HepG2 (cell line): ENCODE results near the gene PTPA. TPM values are rescaled to one million over a fixed set of nuclear protein-coding genes. Genes with fewer than 3 reads are reported as not detected.

Experiments
- ARNT ChIP-seq: fragments of 450-650 bp; IDR thresholded peaks from 2 replicates; pipeline ENCODE4 v1.6.1; 2017
- ATAD3A ChIP-seq: sonication (generic); formaldehyde crosslinking; IDR thresholded peaks from 2 replicates; pipeline ENCODE4 v1.4.0; 2020; ENCODE audit warnings: missing genetic modification reagents
- ESRRA ChIP-seq: sonication (generic); formaldehyde crosslinking; IDR thresholded peaks from 2 replicates; pipeline ENCODE4 v1.5.1; 2020; ENCODE audit warnings: mild to moderate bottlenecking, low read depth, missing genetic modification reagents
- FLYWCH1 ChIP-seq: sonication (generic); formaldehyde crosslinking; IDR thresholded peaks from 2 replicates; pipeline ENCODE4 v1.8.1; 2023; ENCODE audit warnings: mild to moderate bottlenecking, missing genetic modification reagents
- HNF4A ChIP-seq: sonication (generic); formaldehyde crosslinking; IDR thresholded peaks from 2 replicates; pipeline ENCODE4 v1.4.0; 2020; ENCODE audit warnings: missing genetic modification reagents
- HNF4G ChIP-seq, 2 experiments: sonication (generic) in 1 of 2; formaldehyde crosslinking in 1 of 2; IDR thresholded peaks; 2 replicates each; pipeline versions ENCODE4 v1.4.0 to v1.6.1; 2011 to 2020; ENCODE audit warnings: borderline replicate concordance in 2 of 2, low read depth in 2 of 2, mild to moderate bottlenecking in 2 of 2, low read length in 1 of 2, missing genetic modification reagents in 1 of 2, moderate library complexity in 1 of 2
- HNRNPUL1 ChIP-seq: fragments of 200-400 bp; formaldehyde crosslinking; IDR thresholded peaks from 2 replicates; pipeline ENCODE4 v1.6.1; 2017; ENCODE audit warnings: low read depth, mild to moderate bottlenecking, low read length, moderate library complexity
- HOXD1 ChIP-seq: sonication (generic); formaldehyde crosslinking; IDR thresholded peaks from 2 replicates; pipeline ENCODE4 v1.5.0; 2020; ENCODE audit warnings: missing genetic modification reagents
- MAF1 ChIP-seq: sonication (generic); formaldehyde crosslinking; IDR thresholded peaks from 2 replicates; pipeline ENCODE4 v1.5.0; 2020; ENCODE audit warnings: missing genetic modification reagents, borderline replicate concordance
- MBD4 ChIP-seq: IDR thresholded peaks from 2 replicates; pipeline ENCODE4 v1.6.1; 2012; ENCODE audit warnings: low read length, inconsistent platforms, borderline replicate concordance
- MIXL1 ChIP-seq: IDR thresholded peaks from 2 replicates; pipeline ENCODE4 v1.6.1; 2016
- MTA1 ChIP-seq: sonication (generic); formaldehyde crosslinking; IDR thresholded peaks from 2 replicates; pipeline ENCODE4 v1.4.0; 2020; ENCODE audit warnings: missing genetic modification reagents, mild to moderate bottlenecking, borderline replicate concordance
- MTF1 ChIP-seq: sonication (generic); formaldehyde crosslinking; IDR thresholded peaks from 2 replicates; pipeline ENCODE4 v1.5.0; 2020; ENCODE audit warnings: missing genetic modification reagents
- NR2F6 ChIP-seq, 2 experiments: IDR thresholded peaks; 2 replicates each; pipeline ENCODE4 v1.6.1; 2016; ENCODE audit warnings: antibody characterized with exemption in 1 of 2, mild to moderate bottlenecking in 1 of 2
- STAT5B ChIP-seq: sonication (generic); formaldehyde crosslinking; IDR thresholded peaks from 2 replicates; pipeline ENCODE4 v1.4.0; 2020; ENCODE audit warnings: missing genetic modification reagents
- XBP1 ChIP-seq: sonication (generic); formaldehyde crosslinking; IDR thresholded peaks from 2 replicates; pipeline ENCODE4 v1.5.0; 2020; ENCODE audit warnings: missing genetic modification reagents
- ZBTB38 ChIP-seq: sonication (generic); formaldehyde crosslinking; IDR thresholded peaks from 2 replicates; pipeline ENCODE4 v1.5.1; 2020; ENCODE audit warnings: mild to moderate bottlenecking, missing genetic modification reagents
- ZMAT3 ChIP-seq: sonication (generic); formaldehyde crosslinking; conservative IDR thresholded peaks from 2 replicates; pipeline ENCODE4 v1.7.0; 2021; ENCODE audit warnings: missing genetic modification reagents
- ZMYM4 ChIP-seq: sonication (generic); formaldehyde crosslinking; IDR thresholded peaks from 2 replicates; pipeline ENCODE4 v1.8.1; 2023; ENCODE audit warnings: mild to moderate bottlenecking, missing genetic modification reagents
- ZNF143 ChIP-seq: sonication (generic); formaldehyde crosslinking; IDR thresholded peaks from 2 replicates; pipeline ENCODE4 v1.4.0; 2020; ENCODE audit warnings: missing genetic modification reagents
- ZNF17 ChIP-seq: sonication (generic); formaldehyde crosslinking; IDR thresholded peaks from 2 replicates; pipeline ENCODE4 v1.5.0; 2020; ENCODE audit warnings: mild to moderate bottlenecking, missing genetic modification reagents
- ZNF773 ChIP-seq: sonication (generic); formaldehyde crosslinking; IDR thresholded peaks from 2 replicates; pipeline ENCODE4 v1.4.0; 2020; ENCODE audit warnings: missing genetic modification reagents, borderline replicate concordance
- ZSCAN31 ChIP-seq: sonication (generic); formaldehyde crosslinking; IDR thresholded peaks from 2 replicates; pipeline ENCODE4 v1.5.0; 2020; ENCODE audit warnings: low read depth, mild to moderate bottlenecking, missing genetic modification reagents
- polyA plus RNA-seq, 8 experiments: library from polyadenylated mRNA; depleted of rRNA in 3 of 8; stranded (reverse) in 7 of 8; unstranded in 1 of 8; fragments of >200 nt; fragmentation: Illumina TruSeq in 4 of 8; extraction: Trizol in 4 of 8; gene quantifications; 2 replicates each; pipeline versions ENCODE4 v1.2.1 to v1.2.3, GENCODE V29; 2011 to 2016; ENCODE audit warnings: low read depth in 4 of 8, missing spikeins in 1 of 8, mixed read lengths in 1 of 8; ENCODE audit not compliant: insufficient read depth in 1 of 8
- total RNA-seq, 5 experiments: library from RNA; depleted of rRNA; stranded (reverse); fragments of >200 nt; fragmentation: Illumina TruSeq; extraction: Trizol; gene quantifications; 2 replicates each; pipeline ENCODE4 v1.2.3, GENCODE V29; 2016; ENCODE audit warnings: low read depth in 1 of 5
- TF ChIP-seq, protein P1 (sequence below): IDR thresholded peaks from 2 replicates; pipeline ENCODE4 v1.6.1; 2016; ENCODE audit warnings: low read depth
- TF ChIP-seq, protein P2 (sequence below): sonication (generic); formaldehyde crosslinking; IDR thresholded peaks from 2 replicates; pipeline ENCODE4 v1.4.0; 2020; ENCODE audit warnings: missing genetic modification reagents, borderline replicate concordance
- TF ChIP-seq, protein P3 (sequence below): IDR thresholded peaks from 2 replicates; pipeline ENCODE4 v1.6.1; 2016; ENCODE audit warnings: control low read depth

Gene PTPA
- total and polyA plus RNA-seq, 2 of the 13 experiments (the other 11 are each of a cell fraction or from before 2014, with no cell fraction given): 79.3 to 105 TPM

DNA sequence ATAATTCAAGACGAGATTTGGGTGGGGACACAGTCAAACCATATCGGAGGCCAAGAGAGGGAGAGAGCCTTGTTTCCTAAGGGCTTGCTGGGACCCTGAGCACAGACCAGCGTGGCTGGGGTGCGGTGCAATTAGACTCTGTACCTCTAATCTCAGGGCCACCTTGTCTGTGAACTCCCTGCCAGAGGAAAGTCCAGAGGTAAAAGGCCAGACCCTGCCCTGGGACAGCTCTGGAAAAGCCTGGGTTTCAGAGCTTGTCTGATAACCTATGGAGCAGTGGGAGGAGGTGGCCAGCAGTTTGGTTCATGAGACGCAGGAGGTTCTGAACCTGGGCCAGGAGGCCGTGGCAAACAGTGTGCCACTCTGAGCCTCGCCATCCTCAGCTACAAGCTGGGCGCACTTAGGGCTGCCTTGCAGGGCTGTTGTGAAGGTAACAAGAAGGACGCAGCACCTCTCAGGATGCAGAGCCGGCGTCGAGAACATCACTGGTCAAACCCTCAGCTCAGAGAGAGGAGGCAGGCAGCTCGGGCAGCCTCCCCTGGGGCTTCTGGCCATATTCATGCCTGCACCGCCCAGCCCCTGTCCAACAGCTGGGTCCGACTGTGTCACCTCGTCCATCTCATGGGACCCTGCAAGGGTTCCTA lies 35.1 kb upstream of the PTPA start (continued):
- TF ChIP-seq ATAD3A (CRISPR knock-in tag) (no peak), NR2F6 (IDR thresholded peaks at IDR 0.05) (0 out of 2 replicates have a peak, but pooled peaks have one; percentile 19), NR2F6 (CRISPR knock-in tag; IDR thresholded peaks at IDR 0.05) (no peak), ZSCAN31 (peak; percentile 71), ZNF143 (CRISPR knock-in tag) (0 out of 2 replicates have a peak, but pooled peaks have one; percentile 24), STAT5B (CRISPR knock-in tag) (no peak), MAF1 (CRISPR knock-in tag) (no peak), ZMYM4 (CRISPR knock-in tag) (peak; percentile 62; the same call in 1 of the 2 replicates), HOXD1 (CRISPR knock-in tag) (no peak), XBP1 (no peak), ZMAT3 (CRISPR knock-in tag) (no peak), ESRRA (CRISPR knock-in tag) (peak; percentile 60; the same call in 1 of the 2 replicates), MBD4 (no peak), FLYWCH1 (CRISPR knock-in tag) (no peak), ZNF17 (CRISPR knock-in tag) (no peak), HNRNPUL1 (no peak), ZBTB38 (no peak), HNF4G (IDR thresholded peaks at IDR 0.05; ENCODE audit: borderline replicate concordance, low read depth, low read length) (peak; percentile 84), HNF4G (CRISPR knock-in tag; IDR thresholded peaks at IDR 0.05; ENCODE audit: borderline replicate concordance, low read depth) (no peak), MTA1 (CRISPR knock-in tag) (no peak), MTF1 (CRISPR knock-in tag) (no peak), ZNF773 (CRISPR knock-in tag) (no peak), ARNT (no peak), HNF4A (CRISPR knock-in tag) (peak; percentile 88), MIXL1 (CRISPR knock-in tag) (no peak)
- TF ChIP-seq, protein P1, sequence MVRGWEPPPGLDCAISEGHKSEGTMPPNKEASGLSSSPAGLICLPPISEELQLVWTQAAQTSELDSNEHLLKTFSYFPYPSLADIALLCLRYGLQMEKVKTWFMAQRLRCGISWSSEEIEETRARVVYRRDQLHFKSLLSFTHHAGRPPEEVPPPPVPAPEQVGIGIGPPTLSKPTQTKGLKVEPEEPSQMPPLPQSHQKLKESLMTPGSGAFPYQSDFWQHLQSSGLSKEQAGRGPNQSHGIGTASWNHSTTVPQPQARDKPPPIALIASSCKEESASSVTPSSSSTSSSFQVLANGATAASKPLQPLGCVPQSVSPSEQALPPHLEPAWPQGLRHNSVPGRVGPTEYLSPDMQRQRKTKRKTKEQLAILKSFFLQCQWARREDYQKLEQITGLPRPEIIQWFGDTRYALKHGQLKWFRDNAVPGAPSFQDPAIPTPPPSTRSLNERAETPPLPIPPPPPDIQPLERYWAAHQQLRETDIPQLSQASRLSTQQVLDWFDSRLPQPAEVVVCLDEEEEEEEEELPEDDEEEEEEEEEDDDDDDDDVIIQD (CRISPR knock-in tag): 0 out of 2 replicates have a peak, but pooled peaks have one; percentile 41
- TF ChIP-seq, protein P2, sequence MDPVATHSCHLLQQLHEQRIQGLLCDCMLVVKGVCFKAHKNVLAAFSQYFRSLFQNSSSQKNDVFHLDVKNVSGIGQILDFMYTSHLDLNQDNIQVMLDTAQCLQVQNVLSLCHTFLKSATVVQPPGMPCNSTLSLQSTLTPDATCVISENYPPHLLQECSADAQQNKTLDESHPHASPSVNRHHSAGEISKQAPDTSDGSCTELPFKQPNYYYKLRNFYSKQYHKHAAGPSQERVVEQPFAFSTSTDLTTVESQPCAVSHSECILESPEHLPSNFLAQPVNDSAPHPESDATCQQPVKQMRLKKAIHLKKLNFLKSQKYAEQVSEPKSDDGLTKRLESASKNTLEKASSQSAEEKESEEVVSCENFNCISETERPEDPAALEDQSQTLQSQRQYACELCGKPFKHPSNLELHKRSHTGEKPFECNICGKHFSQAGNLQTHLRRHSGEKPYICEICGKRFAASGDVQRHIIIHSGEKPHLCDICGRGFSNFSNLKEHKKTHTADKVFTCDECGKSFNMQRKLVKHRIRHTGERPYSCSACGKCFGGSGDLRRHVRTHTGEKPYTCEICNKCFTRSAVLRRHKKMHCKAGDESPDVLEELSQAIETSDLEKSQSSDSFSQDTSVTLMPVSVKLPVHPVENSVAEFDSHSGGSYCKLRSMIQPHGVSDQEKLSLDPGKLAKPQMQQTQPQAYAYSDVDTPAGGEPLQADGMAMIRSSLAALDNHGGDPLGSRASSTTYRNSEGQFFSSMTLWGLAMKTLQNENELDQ (CRISPR knock-in tag): no peak
- TF ChIP-seq, protein P3, sequence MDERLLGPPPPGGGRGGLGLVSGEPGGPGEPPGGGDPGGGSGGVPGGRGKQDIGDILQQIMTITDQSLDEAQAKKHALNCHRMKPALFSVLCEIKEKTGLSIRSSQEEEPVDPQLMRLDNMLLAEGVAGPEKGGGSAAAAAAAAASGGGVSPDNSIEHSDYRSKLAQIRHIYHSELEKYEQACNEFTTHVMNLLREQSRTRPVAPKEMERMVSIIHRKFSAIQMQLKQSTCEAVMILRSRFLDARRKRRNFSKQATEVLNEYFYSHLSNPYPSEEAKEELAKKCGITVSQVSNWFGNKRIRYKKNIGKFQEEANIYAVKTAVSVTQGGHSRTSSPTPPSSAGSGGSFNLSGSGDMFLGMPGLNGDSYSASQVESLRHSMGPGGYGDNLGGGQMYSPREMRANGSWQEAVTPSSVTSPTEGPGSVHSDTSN (CRISPR knock-in tag): no peak
